NCI-H774 (cell line): ENCODE results near the gene JTB.

Source experiments
- DNase-seq: peaks from one replicate; lab custom pipeline; 2025; lab: John Stamatoyannopoulos, UW

Gene JTB

DNA sequence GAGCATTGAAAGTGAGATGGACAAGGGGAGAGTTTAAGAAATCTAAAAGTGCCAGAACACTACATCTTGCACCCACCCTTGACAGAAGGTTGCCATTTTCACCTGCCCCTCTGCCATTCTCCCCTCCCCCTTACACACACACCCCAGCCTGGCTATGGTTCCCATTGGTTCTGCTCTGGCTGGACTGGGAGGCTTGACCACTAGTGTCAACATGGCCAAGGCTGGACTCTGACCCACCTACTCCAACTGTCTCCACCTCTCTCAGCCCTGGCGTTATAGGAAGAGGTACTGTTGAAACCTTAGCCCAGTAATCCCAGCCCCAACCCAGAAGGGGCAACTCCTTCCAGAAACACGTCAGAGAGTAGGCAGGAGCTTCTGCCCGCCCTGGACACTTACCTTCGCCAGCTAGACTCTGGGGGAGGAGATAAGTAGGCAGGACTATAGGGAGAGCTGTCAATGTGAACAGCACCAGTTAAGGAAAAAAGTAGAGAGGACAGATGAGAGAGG, 23.6 kb downstream of the JTB start:
- no peak for DNase-seq

DNA sequence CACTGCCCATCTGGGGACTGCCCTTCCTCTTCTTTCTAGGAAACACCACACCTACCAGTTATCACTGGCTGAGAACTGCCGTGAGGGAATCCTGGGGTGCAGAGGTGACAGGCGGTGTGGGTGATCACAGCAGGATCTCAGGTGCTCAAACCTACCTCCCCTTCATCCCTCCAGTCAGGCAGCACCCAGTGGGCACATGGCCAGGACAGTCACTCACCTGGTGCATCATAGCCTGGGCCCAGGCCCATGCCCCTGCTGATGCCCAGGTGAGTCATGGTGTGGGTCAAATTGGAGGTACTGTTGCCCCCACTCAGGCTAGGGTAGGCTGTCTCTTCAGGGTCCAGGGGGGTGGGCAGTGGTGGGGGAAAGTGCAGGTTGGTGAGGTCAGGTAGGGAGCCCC, 25.7 kb downstream of the JTB start:
- no peak for DNase-seq

DNA sequence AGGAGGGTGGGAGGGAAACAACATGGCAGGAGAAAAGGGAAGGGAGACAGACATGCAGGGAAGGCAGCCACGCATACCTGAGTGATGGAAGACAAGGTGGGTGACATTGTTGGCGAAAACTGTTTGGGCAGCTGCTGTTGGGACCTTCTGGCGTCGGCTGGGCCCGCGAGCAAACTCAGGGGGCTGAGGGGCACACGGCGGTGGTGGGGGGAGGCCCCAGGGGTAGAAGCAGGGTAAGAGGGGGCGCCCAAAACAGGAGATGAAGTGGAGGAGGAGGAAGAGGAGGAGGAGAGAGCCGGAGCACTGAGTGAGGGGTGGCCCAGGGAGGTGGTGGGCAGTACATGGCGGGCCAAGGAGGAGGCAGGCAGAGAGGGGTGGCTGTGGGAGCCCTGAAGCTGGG, 26.3 kb downstream of the JTB start:
- DNase-seq = no peak

DNA sequence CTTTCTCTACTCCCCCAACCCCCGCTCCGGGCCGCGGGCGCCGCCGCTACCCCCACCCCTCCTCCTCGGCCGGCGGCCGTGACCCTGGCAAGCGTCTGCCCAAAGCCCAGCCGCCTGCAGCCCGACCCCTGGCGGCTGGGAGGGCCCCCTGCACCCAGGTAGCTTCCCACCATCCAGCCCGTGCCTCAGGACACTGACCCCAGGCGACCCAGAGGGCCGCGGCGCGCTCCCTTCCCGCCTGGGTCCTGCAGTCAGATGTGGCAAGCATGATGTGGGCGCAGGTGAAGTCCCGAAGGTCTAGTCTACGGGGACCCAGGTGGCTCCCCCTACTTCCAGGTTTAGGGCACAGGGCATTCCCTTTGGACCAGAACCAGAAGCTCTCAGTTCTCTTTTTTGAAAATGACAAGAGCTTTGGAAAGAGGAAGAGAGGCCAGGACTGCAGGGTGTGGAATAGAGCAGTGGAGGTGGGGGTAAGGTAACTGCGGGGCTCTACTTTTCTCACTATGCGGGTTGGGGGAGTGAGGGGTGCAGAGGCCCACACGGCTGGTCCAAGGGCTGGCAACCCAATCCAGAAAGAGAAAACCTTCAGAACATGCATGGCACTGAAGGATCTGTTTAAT, 30.7 kb downstream of the JTB start, which contains the start of gene DENND4B:
TSS of gene DENND4B (minus strand) at position 97 of the 620 bp plus-strand sequence. CDS start 2,344 bp downstream, outside the sequence.
- DNase-seq = peak; percentile 80

DNA sequence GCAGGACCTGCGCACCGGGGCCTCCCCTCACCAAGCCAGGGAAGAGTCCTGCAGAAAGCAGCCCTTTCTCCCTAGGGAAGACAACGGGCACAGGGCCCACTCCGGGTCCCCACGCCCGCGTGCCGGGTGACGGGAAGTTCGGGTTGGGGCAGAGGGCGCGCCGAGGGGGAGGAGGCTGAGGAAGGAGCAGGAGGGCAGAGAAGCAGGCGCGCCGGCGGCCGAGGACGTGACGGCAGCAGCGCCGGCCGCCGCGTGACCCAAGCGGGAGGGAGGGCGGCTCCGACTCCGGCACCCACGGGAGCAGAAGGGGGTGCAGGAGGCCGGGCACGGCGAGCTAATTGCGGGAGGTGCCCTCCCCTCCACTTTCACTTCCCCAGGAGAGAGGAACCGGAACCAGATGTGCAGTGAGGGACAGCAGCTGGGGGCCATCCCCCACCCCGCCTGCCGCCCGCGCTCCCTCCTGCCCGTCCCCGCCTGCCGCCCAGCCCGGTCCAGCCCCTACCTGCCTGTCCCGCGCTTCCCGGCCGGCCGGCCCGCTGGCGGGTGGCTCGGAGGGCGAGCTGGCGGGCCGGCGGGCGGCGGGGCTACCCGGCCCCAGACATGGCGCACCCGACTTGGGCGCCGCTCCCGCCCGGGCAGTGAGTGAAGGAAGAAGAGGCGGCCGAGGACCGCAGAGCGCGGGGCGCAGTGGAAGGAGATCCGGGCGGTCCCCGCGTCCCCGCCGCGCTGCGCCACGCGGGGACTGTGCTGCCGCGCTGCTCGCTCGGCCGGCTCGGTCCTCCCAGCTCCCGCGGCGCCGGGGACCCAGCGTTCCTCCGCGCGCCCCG, 31.5 kb downstream of the JTB start:
- peak; percentile 47 for DNase-seq

DNA sequence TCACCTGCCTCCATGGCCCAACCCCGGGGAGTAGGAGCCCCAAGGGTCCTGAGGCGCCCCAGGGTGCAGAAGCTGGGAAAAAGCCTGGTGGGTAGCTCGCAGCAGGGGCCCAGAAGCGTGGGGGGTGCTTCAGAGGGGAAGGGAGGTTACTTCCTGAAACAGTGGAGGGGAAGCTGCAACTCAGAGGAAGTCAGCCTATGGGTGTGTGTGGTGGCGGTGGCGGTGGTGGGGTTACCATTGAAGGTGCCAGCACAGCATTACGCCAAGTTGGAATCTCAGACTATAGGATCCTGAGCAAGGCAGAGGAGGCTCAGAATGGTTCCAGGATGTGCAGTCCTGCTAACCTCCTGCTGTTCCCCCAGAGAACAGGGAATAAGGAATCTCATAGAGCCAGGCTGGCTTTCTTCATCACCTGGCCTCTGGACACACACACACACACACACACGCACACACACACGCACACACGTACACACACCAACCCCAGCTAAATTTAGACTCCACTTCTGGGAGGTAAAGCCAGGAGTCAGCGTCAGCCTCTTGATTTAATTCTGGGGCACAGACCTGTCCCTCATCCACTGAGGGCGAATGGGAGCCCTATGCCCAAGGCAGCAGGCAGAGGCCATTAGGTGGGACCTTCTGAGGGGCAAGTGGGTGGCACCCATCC, 32.2 kb downstream of the JTB start:
- no peak for DNase-seq

DNA sequence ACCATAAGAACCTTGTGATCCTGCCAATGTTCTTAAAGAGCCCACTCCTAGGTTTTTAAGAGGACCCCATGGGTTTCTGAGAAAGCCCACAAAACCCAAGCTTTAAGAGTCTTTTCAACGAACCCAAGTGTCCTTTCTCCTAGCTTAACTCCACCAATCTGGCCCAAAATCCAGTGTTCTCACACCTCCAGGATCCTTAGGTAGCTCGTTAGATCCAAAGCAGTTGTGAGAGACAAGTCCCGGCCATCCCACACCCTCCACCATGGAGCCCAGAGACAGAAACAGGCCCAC, 32.7 kb downstream of the JTB start:
- DNase-seq = no peak

DNA sequence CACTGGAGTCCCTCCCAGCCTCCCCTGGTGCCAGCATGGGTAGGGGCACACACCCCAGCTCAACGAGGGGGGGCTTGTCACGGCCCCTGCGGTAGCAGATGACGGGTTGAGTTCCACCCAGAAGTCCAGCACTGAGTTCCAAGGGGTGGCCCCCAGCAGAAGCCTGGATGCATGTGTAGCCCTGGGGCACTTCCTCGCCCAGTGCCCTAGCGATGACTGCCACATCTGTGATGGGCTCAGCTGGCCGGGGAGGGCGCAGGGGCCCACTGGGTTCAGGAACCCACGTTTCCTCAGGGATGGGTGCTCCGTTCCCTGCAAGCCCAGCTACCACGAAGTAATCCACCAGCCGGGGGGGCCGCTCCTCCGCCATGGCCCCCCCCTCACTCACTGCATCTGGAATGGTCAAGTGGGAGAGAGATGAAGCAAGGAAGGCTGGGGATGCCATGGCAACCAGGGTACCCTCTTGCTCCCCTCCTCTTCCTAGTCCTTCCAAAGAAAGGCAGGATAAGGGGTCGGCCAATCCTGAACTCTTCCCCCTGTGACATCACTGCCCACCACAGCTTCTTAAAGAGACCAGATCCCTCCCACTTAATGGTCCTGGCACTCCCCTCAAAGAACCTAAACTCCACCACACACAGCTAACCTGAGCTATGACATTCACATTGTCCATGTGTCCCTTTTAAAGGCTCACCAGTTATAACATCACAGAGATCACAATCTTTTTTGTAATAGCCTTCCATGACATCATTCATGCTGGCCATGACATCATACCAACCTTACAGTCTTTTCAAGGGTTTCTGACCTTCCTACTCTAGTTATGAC, 33.3 kb downstream of the JTB start:
- DNase-seq = no peak

DNA sequence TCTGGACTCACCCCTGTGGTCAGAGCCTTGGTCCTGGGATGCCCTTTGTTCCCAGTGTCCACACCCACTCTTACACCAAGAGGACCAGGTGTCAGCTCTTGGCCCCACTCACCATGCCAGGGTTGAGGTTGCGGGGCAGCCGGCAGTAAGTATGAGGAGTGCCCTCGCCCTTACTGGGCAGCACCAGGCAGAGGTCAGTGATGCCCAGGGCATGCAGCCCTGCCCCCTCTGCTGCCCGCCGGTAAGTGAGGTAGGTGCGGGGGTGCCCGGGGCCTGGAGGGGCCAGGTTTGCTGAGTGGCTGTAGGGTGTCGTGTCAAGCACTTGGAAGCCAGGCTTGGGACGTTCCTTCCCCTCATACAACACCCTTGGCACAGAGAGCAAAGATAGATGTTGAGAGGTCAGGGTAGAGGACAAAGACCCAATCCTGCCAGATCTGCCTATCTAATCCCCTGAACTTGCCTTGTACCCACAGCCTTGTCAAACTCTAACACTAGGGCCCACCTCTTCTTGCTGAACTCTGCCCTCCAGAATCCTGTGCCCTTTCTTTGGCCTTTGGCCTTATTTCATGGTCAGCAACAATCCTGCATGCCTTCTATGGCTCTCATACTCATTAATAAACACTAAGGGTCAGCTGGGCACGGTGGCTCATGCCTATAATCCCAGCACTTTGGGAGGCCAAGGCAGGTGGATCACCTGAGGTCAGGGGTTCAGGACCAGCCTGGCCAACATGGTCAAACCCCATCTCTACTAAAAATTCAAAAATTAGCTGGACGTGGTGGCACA, 34.5 kb downstream of the JTB start:
- no peak for DNase-seq

DNA sequence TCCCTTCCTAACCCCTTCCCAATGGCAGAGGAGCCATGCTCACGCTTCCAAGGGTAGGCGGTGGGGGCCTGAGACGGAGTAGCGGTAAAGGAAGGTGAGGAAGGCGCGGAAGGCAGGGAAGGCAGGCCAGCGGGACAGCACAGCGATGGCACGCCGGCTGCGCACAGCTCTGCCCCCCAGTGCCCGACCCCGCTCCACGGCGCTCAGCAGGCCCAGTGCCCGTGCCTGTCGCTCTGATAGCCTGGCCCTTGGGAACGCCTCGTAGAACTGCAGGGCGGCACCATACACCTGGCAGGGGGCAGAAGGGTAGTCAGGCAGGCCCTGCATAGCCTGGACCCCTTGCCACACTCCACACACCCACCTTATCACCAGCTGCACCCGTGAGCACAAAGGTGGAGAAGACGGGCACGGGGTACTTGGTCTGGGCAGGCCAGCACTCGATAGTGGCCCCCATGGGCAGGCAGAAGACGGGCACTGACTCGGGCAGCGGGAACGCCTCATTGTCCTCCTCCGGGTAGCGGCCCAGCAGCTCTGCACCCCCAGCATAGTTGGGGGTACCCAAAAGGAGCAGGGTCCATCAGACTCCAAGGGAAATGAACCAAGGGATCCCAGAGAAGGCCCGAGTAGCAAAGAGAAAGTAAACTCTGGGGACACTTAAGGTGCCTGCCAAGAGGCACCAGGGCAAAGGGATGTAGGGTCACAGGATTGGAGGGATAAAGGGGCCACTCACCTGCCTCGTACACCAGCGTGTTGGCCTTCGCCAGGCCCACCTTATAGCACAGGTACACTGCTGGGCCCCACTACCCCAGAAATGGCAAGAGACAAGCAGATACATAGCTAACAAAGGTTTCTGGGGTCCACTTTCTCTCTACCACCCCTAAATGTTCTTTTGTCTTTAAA, 35.4 kb downstream of the JTB start:
- no peak for DNase-seq

DNA sequence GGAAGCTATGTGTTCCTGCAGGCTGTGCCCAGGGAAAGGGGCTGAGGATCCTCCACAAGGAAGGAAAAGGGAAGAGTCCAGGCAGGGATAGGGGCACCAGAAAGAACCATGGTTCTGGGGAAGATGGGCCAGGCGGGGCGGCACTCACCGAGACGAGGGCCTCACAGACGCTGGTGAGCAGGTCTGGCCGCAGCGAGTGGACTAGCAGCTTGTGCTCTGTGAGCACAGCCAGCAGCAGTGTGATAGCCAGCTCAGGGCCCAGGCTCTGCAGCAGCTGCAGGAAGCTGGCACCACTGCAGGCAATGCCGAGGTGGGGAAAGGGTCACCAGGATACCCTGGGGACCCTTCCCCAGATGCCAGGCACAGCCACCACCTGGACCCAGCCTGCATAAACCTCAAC, 36.7 kb downstream of the JTB start:
- DNase-seq = no peak

DNA sequence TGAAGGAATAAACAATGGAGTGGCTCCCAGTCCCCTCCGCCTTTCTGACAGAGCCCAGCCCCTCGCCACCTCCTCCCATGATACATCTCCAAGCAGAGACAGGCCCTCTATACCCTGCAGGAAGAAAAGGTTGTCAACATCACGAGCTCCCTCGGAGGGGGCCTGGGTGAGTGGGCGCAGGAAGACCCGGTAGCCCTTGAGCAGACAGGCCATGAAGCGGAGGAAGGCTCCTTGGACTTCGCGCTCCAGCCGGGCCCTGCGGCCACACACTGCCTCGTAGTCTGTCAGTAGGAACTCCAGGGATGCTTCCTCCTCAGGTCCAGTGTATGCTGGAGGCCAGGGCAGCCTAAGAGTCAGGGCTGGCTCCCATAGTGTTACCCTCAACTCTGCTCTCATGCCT, 38.0 kb downstream of the JTB start:
- DNase-seq = no peak

DNA sequence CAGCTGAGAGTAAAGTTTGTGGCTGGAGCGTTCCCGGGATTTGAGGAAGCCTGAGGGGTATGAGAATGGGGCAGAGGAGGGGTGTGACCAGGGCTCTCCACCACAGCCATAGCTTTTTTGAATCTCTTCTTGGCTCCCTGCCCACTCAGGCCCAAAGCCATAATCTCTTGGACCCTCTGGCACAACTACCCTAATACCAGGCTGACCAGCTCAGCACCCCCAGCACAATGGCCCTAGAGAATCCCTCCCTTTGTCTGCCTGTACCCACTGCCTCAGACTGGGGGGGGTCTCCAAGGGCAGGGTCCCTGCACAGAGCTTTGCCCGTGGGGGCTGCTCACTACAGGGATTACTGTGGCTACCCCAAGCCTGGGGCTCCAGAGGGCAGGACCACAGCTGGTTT, 38.5 kb downstream of the JTB start:
- no peak for DNase-seq

DNA sequence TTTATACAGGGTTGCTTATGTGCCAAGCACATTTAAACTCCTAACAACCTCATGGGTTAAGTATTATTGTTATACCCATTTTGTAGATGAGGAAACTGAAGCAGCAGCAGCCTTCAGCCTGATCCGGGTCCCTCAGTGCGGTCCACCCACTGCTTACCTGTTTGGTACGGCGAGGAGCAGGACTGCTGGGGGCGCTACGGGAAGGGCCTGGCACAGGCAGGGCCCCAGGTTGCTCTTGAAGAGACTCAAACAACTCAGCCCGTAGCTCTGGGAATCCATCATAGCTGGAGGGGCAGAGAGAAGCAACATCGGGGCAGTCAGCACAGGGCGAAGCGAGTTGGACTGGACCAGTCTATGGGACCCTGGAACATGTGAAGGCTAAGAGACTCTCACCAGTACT, 40.1 kb downstream of the JTB start:
- no peak for DNase-seq

DNA sequence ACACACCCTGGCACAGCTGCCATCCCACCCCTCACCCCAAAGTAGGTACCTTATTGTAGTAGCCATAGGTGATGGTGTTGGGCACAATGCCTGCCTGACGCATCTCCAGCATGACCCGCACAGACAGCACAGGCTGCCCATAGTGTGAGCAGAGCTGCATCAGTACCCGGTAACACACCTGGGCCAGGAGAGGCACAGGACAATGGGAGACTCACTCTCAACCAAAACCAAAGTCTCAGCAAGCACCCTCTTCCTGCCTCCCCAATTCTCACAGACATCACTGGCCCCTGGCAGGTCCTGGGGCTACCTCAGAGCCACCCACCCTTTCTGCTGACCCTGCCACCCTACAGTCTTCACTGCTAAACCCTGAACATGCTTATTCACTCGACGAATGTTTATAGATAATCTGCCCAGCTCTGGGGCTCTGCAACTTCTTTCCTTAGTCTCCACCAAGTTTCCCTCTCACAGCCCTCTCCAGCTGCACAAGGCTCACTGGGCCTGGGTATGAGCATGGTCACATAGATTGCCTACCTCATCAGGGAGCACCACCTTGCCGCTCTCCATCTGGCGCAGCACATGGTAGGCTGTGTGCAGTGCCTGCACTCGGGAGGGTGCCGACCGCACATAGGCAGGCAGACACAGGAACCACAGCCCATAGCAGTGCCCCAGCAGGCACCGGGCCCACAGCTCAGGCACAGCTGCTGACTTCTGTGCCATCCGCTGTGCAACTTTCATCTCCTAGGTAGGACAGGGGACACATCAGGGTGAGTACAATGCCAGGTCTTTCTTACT, 41.3 kb downstream of the JTB start:
- no peak for DNase-seq

DNA sequence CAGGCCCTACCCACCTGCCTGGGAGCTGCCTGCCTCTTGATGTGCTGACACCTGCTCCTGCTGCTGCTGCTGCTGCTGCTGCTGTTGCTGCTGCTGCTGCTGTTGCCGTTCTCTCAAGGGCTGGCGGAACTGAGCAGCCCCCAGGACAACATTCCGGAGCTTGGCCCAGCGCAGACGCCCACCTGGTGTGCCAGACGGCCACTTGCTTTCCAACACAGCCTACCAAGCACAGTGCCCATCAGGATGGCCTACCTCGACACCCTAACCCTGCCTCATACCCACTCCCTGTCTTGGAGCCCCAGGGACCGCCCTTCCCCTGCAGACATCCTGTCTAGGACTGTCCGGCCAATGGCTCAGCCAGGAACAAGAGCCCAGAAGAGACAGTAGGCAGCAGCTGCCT, 42.7 kb downstream of the JTB start:
- DNase-seq = no peak

DNA sequence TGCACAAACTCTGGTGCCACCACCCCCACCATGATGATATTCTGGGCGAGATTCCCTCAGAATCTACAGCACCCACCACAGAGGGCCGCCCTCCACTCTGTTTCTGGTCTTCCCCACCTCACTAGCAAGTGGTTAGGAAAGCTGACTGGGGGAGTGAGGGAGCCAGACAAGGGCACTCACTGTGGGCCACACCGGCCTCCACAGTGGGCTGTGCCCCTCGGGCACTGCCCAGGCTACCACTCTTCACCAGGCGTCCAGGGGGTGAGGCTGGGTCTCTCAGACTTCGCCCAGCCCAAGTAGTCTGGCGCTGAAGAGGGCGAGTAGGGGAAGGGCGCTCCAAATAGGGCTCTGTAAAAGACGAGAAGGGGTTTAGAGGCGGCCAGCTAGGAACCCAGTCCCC, 43.5 kb downstream of the JTB start:
- no peak for DNase-seq

DNA sequence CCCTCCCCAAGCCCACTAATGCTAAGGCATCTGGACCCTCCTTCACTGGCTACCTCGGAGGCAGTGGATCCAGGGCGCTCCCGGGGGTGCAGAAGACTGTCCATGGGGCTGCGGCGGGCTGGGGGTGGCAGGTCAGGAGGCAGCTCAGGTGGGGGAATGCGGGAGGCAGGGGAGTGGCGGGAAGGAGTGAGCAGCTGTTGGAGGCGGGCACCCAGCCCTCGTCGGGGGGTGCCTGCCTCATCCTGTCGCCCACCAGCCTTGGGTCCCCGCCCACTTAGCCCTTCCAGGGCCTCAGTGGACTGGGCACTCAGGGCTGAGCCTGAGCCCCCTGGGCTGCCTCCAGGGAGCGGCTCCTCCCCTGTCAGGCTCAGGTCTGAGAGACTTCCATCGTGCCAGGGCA, 44.0 kb downstream of the JTB start:
- no peak for DNase-seq
